ENCODE data around the gene WDR62. TPM values are rescaled to one million over a fixed set of nuclear protein-coding genes. Genes with fewer than 3 reads are reported as not detected.
A peak's percentile ranks its signal among the peaks of the same experiment; 100 is the strongest.

The WDR62 gene
- polyA plus RNA-seq, 12 donors = 2.2 to 4.9 (median 3.1) TPM; not detected in 1

GRCh38 chr19:36139473-36140303 is 85.0 kb downstream of the WDR62 start, which contains the start of gene CAPNS1:
Gene CAPNS1, plus strand, starts transcription at chr19:36140066. Its CDS starts 946 bp downstream, at chr19:36141012.
- DNase-seq = peak; percentile 99

GRCh38 chr19:36140304-36141038 is 85.8 kb downstream of the WDR62 start:
- peak; percentile 60 for DNase-seq

GRCh38 chr19:36141039-36141927 is 86.6 kb downstream of the WDR62 start:
- DNase-seq = peak; percentile 76

- no peak for DNase-seq
Observed at GRCh38 chr19:36142046-36142445, 87.3 kb downstream of the WDR62 start.

- no peak for DNase-seq
Observed at GRCh38 chr19:36142496-36142895, 87.8 kb downstream of the WDR62 start.

- DNase-seq = no peak
Observed at GRCh38 chr19:36144624-36145023, 89.9 kb downstream of the WDR62 start.

- DNase-seq = no peak
Observed at GRCh38 chr19:36149673-36150406, 95.1 kb downstream of the WDR62 start.

GRCh38 chr19:36150586-36150985 is 95.9 kb downstream of the WDR62 start:
- DNase-seq = no peak

GRCh38 chr19:36151144-36152018 is 96.7 kb downstream of the WDR62 start:
- peak; percentile 65 for DNase-seq

- DNase-seq = no peak
Observed at GRCh38 chr19:36152019-36152351, 97.3 kb downstream of the WDR62 start.

- peak; percentile 78 for DNase-seq
Observed at GRCh38 chr19:36152352-36153091, 97.8 kb downstream of the WDR62 start, which contains the start of gene COX7A1. Gene COX7A1, minus strand, starts transcription at chr19:36152447. Its CDS starts 40 bp downstream, at chr19:36152407.

GRCh38 chr19:36153126-36153525 is 98.4 kb downstream of the WDR62 start:
- no peak for DNase-seq

Other genes with a start within 250 kb of the WDR62 start
- under 1 TPM in 1 of 12 donors, not detected in 11; 0.80 TPM for gene PRODH2, start 242.1 kb upstream of the WDR62 start, polyA plus RNA-seq (ENCODE audit: insufficient read length in 12 of 12)
- under 1 TPM in 9 of 12 donors, not detected in 3; 0.06 to 0.97 (median 0.29) TPM for gene NPHS1, start 202.4 kb upstream of the WDR62 start, polyA plus RNA-seq (ENCODE audit: insufficient read length in 12 of 12)
- gene KIRREL2, start 198.0 kb upstream of the WDR62 start, polyA plus RNA-seq (ENCODE audit: insufficient read length in 12 of 12) = under 1 TPM in 10 of 12 donors, not detected in 2; 0.18 to 0.55 (median 0.27) TPM
- 10 to 100 TPM in 1 of 12 donors, 1 to 10 TPM in 10, not detected in 1; 3.4 to 33.6 (median 5.8) TPM for gene APLP1, start 186.3 kb upstream of the WDR62 start, polyA plus RNA-seq (ENCODE audit: insufficient read length in 12 of 12)
- gene NFKBID, start 154.4 kb upstream of the WDR62 start, polyA plus RNA-seq (ENCODE audit: insufficient read length in 12 of 12) = 1 to 10 TPM in 6 of 12 donors, under 1 TPM in 4, not detected in 2; 0.82 to 8.5 (median 1.3) TPM
- 1 to 10 TPM in 10 of 12 donors, not detected in 2; 3.1 to 7.7 (median 5.1) TPM for gene HCST, start 152.4 kb upstream of the WDR62 start, polyA plus RNA-seq (ENCODE audit: insufficient read length in 12 of 12)
- 10 to 100 TPM in 11 of 12 donors, not detected in 1; 11.8 to 33.6 (median 12.5) TPM for gene TYROBP, start 146.6 kb upstream of the WDR62 start, polyA plus RNA-seq (ENCODE audit: insufficient read length in 12 of 12)
- 10 to 100 TPM in 1 of 12 donors, 1 to 10 TPM in 10, not detected in 1; 4.2 to 13.9 (median 7.6) TPM for gene LRFN3, start 118.5 kb upstream of the WDR62 start, polyA plus RNA-seq (ENCODE audit: insufficient read length in 12 of 12)
- gene SDHAF1, start 59.7 kb upstream of the WDR62 start, polyA plus RNA-seq (ENCODE audit: insufficient read length in 12 of 12) = 10 to 100 TPM in 9 of 12 donors, 1 to 10 TPM in 2, not detected in 1; 9.1 to 24.4 (median 10.9) TPM
- gene SYNE4, start 46.1 kb upstream of the WDR62 start, polyA plus RNA-seq (ENCODE audit: insufficient read length in 12 of 12) = 1 to 10 TPM in 1 of 12 donors, under 1 TPM in 10, not detected in 1; 0.08 to 6.3 (median 0.65) TPM
- 10 to 100 TPM in 2 of 12 donors, 1 to 10 TPM in 8, not detected in 2; 6.7 to 13.1 (median 7.8) TPM for gene ALKBH6, start 40.7 kb upstream of the WDR62 start, polyA plus RNA-seq (ENCODE audit: insufficient read length in 12 of 12)
- 10 to 100 TPM in 11 of 12 donors, not detected in 1; 13.4 to 88.9 (median 18.1) TPM for gene CLIP3, start 22.0 kb upstream of the WDR62 start, polyA plus RNA-seq (ENCODE audit: insufficient read length in 12 of 12)
- 10 to 100 TPM in 2 of 12 donors, 1 to 10 TPM in 9, not detected in 1; 5.8 to 17.9 (median 8.1) TPM for gene THAP8, start 612 bp upstream of the WDR62 start, polyA plus RNA-seq (ENCODE audit: insufficient read length in 12 of 12)
- gene OVOL3, start 56.2 kb downstream of the WDR62 start, polyA plus RNA-seq (ENCODE audit: insufficient read length in 12 of 12) = not detected
- gene POLR2I, start 60.0 kb downstream of the WDR62 start, polyA plus RNA-seq (ENCODE audit: insufficient read length in 12 of 12) = 10 to 100 TPM in 10 of 12 donors, not detected in 2; 29.0 to 50.0 (median 39.8) TPM
- 10 to 100 TPM in 11 of 12 donors, not detected in 1; 54.6 to 85.5 (median 75.2) TPM for gene TBCB, start 60.6 kb downstream of the WDR62 start, polyA plus RNA-seq (ENCODE audit: insufficient read length in 12 of 12)
- 100 to 1,000 TPM in 11 of 12 donors, not detected in 1; 277 to 639 (median 505) TPM for gene CAPNS1, start 85.2 kb downstream of the WDR62 start, polyA plus RNA-seq (ENCODE audit: insufficient read length in 12 of 12)
- 100 to 1,000 TPM in 10 of 12 donors, 10 to 100 TPM in 1, not detected in 1; 89.0 to 273 (median 210) TPM for gene COX7A1, start 97.5 kb downstream of the WDR62 start, polyA plus RNA-seq (ENCODE audit: insufficient read length in 12 of 12)
- gene ZNF565, start 159.8 kb downstream of the WDR62 start, polyA plus RNA-seq (ENCODE audit: insufficient read length in 12 of 12) = 1 to 10 TPM in 10 of 12 donors, not detected in 2; 4.8 to 9.2 (median 6.3) TPM
- 10 to 100 TPM in 11 of 12 donors, not detected in 1; 52.2 to 87.8 (median 74.5) TPM for gene ZNF146, start 160.2 kb downstream of the WDR62 start, polyA plus RNA-seq (ENCODE audit: insufficient read length in 12 of 12)